NOMO-1 (cell line): ENCODE results near the gene C21orf91.
A peak's percentile ranks its signal among the peaks of the same experiment; 100 is the strongest.

Experiments
- DNase-seq, 2 experiments: peaks; one replicate each; lab custom pipeline; 2025; ENCODE audit not compliant: unreplicated experiment in 2 of 2; lab: John Stamatoyannopoulos, UW

The C21orf91 gene

DNA sequence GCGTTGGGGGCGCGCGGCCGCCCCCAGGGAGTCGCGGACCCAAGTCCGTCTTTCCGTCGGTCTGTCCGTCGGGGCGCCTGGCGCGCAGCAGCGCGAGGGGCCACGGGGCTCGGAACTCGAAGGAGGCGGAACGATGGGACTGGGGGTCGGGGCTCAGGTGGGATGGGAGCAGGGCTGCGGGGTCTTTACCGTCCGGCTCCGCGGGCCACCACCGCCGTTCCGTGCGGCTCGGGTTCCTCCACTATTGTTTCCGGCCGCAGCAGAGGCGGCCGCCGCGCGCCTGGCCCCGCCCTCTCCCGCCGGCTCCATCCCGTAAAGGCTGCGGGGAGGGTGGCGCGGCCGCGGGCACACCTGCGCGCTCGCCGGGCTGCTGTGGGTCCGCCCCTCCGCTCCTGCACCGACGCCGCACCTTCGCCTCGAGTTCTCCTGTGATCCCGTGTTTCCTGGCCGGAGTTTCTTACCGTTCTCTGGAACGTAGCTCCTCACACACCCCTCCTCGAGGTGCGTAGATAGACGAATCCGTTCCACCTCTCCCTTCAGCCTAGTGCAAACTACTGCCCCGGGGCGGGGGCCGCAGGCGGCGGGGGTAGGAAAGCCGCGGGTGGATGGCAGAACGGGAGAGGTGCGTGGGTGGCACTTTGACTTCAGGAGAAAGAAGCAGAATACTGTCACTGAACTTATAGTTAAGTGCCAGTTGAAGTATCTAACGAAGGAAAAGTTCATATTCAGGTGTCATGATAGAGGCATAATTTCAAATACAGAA lies at the start of gene C21orf91:
C21orf91 (minus strand) TSS at position 243 of the 763 bp plus-strand sequence. CDS start 1,038 bp downstream, outside the sequence.
- DNase-seq, result peak; percentile 81 to 88

DNA sequence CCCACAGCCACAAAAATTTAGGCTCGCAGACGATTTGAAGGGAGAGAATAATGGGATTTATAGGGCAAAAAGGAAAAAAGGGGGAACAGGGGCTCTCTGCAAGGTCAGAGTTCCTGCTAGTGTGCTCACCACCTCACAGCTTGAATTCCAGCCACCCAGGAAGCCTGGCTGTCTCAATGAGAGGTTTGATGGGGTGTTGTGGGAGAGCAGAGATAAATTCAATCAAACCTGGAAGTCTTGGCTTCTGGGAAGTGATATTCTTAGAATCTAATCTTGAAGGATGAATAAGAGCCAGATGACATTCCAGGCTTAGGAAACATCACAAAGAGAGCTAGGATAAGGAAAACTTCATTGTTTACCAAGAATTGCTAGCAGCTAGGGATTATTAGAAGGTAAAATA lies 47.4 kb upstream of the C21orf91 start:
- no peak for DNase-seq

DNA sequence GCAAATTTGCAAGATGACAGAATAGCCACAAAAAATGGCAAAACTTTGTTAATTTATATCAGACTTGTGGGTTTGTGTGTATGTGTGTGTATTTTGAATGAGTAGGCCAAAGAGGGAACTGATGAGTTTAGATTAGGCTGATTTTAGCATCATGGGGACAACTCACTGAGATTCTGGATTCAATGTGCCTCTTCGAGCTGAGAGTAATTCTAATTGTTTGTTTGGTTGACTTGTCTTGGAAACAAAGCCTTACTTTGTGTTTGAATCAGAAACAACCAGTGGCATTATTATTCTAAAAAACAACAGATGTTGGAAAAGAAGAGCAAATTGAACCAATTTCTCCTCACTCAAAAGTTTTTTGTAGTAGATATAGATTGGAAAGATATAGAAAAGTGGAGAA lies 40.5 kb upstream of the C21orf91 start:
- no peak for DNase-seq

DNA sequence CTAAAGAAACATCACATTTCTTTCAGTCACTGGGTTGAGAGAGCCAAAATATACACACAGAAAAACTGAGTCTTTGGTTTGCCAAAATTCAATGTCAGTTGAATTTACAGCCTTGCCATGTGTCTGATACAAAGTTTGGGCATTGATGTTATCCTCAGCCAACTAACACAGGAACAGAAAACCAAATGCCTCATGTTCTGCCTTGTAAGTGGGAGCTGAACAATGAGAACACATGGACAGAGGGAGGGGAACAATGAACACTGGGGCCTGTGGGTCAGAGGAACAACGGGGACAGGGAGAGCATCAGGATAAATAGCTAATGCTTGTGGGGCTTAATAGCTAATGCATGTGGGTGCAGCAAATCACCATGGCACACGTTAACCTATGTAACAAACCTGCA lies 39.6 kb upstream of the C21orf91 start:
- no peak for DNase-seq

DNA sequence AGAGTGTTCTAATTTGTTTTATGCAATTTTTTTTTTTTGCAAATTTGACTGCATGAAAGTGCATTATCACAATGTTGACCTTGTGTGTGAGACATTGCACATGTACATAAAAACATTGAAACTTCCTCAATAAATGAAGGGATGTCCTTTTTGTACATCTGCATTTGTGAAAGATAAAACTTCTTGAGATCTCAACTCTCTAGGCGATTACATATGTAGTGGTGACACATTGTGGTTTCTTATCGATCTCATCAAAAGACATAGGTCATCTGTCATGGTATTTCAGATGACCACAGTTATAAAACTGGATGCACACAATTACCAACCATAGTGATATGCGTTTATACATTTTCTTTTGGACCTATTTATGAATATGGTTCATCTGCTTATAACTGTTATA lies 35.6 kb upstream of the C21orf91 start:
- DNase-seq, result no peak

DNA sequence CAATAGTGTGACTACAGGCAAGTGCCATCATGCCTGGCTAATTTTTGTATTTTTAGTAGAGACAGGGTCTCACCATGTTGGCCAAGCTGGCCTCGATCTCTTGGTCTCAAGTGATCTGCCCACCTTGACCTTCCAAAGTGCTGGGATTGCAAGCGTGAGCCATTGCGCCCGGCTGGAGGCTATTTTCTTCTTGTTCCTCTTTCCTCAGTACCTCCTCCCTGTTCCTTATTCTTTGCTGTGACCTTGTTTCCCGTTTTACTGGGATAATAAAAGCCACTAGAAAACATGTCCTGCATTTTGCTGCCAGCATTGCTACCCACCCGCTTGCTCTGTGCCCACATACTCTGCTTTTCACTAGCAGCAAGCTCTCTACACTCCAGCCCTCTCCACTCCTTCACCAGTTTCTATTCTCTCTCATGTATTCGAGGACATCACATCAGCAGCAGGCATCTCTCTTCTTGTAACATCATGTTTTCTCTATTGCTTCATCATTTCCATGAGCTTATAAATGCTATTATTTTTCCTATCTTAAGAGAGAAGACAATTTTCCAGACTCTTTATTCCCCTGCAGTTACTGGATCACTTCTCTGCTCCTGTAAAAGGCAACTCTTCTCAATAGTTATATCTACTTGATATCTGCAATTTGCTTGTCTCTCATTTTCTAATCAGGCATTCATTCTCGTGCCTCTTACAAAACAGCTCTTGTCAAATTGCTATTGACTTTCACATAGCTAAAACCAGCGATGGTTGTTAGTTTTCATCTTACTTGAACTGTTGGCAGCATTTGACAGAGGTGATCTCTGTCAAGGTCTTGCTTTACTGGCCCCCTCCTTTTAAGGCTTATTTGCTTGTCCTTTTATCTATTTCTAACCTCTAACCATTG lies 34.5 kb upstream of the C21orf91 start:
- DNase-seq, result peak in 1 of 2 experiments; percentile 22

DNA sequence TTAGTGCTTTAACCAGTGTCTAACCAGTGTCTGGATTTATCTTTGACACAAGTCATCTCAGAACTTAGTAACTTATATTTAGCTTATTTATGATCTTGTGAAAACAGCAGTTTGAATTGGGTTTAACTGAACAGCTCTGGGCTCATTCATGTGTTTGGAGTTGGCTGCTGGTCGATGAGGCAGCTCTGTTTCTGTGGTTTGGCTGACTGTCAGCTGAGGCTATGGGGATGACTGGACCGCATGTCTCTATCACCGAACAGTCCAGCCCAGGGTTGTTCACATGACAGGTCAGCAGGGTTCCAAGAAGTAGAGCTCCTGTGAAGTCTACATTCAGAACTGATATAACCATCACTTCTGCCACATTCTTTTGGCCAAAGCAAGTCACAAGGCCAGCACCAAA lies 29.1 kb upstream of the C21orf91 start:
- DNase-seq, result no peak

DNA sequence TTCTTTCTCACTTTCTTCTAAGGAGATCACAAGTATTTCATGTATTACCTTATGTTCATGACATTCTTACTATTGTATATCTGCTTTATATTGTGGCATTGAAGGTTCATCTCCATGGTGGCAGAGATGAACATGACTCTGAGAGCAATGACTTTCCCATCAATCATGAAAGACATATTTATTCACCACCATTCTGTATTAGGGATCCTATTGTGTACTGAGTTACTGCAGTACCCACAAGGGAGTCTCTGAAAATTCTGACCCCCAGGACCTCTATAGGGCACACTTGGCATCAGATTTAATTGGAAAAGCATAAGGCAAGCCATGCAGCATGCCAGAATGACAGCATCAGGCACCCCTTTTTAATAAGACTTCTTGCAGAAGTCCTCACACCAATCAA lies 21.9 kb upstream of the C21orf91 start:
- DNase-seq, result no peak

DNA sequence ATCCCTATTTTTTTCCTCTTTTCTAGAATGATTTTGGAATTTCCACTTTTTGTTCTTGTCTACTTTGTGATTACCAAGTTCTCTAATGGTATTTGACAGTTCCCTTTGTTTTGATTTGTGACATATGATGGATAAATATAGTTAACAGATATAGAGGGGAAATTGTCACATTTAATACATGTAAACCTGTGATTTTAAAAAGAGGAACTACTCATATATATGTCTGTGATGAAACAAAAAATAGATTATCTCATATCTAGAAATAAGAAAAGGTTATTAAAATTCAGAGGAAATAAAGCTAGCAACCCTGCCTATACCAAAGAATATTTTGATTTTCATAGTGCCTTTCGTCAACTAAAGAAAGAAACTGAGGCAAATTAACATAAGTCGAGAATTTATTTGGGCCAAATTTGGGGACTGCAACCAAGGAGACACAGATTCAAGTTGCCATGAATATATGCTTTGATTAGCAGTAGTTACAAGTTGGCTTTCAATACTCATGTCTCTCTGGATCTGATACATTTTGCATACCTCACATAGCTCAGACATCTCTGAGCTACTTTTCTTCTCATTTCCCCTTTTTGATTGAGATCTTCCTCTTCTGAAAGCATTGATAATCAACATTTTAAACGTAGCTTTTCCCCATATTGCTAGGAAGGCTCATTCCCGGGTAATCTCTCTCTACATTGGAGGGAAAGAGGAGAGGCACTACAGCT lies 15.6 kb upstream of the C21orf91 start:
- DNase-seq, result peak in 1 of 2 experiments; percentile 46

DNA sequence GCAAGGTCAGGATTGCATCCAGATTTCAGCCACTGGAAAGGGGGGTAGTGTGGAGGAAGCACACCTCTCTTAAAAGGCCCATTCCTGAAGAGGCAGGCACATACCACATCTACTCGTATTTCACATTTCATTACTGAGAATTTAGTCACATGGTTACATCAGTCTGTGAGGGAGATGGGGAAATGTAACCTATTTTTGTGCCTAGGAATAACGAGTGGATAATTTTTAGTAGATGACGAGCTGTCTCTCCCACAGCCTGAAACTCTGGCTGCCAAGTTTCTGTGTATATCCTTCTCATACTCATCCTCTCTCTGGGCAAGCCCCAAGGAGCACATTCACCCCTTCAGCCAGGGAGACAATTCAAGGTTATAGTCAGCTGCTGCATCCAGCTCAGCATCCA lies 10.3 kb upstream of the C21orf91 start:
- no peak for DNase-seq

DNA sequence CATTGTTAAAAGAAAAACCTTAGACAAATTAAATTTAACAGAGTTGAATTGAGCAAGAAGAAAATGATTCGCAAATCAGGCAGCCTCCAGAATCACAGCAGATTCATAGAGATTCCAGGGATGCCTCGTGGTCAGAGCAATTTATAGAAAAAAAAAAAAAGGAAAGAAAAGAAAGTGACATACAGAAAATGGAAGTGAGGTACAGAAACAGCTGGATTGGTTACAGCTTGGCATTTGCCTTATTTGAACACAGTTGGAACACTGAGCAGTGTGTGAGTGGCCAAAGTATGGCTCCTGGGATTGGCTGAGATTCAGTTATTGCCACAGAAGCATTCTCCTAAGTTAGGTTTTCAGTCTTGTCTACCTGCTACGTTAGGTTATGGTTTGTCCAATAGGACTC lies 9.1 kb upstream of the C21orf91 start:
- no peak for DNase-seq

DNA sequence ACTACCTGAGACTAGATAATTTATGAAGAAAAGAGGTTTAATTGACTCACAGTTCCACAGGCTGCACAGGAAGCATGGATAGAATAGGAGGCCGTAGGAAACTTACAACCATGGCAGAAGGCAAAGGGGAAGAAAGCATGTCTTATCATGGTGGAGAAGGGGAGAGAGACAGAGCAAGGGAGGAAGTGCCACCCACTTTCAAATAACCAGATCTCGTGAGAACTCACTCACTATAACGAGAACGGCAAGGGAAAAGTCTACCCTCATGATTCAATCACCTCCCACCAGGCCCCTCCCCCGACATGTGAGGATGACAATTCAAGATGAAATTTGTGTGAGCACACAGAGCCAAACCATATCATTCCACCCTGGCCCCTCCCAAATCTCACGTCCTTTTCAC lies 4.7 kb upstream of the C21orf91 start:
- no peak for DNase-seq

DNA sequence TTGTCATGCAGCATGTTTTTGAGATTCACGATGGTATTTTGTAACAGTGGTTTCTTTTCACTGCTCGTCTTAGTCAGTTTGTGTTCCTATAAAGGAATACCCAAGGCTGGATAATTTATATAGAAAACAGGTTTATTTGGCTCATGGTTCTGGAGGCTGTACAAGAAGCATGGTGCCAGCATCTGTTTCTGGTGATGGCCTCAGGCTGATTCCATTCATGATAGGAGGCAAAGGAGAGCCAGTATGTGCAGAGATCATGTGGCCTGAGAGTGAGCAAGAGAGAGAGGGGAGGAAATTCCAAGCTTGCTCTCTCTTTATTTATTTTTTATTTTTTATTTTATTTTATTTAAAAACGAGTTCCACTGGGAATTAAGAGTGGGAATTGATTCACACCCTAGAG lies 2.0 kb upstream of the C21orf91 start:
- no peak for DNase-seq

DNA sequence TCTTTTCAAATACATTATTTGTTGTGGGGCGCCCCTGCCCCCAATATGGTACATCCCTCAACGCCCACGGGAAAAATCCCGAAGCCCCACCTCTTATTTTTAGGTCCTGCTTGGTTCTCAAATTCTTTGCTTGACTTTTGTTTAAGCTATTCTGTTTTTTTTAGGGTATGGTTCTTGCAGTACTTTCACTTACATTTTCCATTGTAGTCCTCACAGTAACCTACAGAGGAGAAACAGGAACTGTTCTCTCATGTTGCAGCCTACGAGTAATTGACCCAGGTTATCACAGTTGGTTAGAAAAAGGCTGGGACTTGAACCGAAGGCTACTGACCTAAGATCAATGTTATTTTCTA lies 697 bp upstream of the C21orf91 start:
- DNase-seq, result peak; percentile 66 to 83

DNA sequence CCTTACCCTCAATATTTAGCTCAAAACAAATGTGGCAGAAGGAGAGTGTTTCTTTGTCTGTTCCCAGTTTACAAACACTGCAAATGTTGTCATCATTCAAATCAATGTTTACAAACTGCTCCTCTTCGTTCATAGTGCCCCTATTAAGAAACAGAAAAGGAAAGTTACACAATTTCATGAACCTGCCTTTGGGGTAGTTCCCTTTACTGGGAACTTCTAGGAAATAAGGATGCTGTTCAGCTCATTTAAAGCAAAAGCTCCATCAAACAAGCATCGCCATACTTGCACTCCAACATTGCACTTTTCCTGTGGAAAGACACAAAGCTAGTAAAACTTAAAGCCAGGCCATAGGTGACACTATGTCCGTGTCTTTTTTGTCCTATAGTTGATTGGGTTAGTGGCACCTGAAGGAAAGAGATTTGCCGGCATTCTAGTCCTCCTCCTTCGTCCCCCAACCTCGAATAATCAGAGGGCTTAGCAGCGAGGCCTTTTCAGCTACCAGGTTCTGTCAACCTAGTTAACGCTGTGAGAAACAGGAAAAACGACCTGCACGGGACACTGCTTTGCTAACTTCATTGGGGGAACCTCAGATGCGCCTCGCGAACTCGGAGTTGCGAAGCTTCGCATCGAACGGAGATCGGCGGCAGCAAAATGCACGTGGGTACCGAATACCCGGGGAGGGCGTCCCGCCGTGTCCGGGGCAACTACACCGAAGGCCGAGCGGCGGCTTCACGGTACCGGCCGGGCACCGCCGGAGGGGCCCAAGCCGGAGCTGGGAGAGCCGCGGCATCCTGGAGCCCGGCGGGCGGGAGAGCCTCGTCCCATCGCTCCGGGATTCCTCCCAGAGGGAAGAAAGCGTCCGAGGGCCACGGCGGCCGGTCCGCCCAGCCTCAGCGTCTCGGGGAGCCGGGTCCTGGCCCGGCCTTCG lies 706 bp downstream of the C21orf91 start:
- DNase-seq, result peak; percentile 16 to 43

DNA sequence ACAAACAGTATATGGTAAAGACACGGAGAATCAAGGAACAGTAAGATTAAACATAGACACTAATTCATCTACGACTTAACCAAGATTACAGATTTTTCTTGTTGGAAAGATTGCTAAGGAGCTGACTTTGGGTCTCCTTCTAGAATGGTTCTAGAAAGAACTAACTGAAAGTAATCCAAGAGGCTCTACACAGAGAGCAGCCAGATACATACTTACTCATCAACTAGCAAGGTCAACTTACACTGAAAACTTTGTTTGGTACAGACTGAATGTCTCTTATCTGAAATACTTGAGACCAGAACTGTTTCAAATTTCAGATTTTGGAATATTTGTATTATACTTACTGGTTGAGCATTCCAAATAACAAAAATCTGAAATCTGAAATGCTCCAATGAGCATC lies 5.8 kb downstream of the C21orf91 start:
- DNase-seq, result no peak

DNA sequence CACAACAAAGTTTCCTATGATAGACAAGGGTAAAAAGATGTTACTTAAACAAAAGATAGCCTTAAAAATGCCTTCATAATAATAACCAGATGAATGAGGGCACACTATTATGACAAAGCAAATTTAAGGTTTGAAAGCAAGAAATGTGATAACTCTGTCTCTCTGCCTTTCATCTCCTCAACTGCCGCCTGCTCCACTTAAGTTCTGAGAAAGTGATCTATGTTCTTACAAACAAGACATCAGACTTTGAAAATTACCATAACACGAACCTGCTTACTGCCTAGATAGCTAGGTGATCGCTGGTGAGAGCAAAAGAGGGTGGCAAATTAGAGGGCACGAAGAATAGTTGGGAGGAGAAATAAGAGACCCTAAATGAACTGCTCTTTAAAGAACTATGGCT lies 13.2 kb downstream of the C21orf91 start:
- DNase-seq, result no peak

DNA sequence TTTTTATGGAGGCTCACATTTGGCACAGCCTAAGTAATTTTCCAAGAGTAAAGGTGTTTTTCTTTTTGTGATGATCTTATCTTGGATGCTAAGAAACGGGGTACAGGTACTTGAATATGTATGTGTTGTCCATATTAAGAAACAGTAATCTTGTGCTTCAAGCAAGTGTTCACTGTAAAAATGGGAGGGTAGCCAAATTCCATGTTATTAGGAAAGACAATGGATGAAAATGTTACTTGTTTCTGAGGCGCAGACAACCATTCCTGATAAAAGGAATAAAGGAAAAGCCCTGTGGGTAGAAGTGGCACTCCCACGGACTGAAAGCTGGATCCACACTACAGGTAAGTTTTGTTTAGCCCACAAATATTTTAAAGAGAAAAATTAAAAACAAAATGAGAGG lies 15.6 kb downstream of the C21orf91 start:
- DNase-seq, result no peak

DNA sequence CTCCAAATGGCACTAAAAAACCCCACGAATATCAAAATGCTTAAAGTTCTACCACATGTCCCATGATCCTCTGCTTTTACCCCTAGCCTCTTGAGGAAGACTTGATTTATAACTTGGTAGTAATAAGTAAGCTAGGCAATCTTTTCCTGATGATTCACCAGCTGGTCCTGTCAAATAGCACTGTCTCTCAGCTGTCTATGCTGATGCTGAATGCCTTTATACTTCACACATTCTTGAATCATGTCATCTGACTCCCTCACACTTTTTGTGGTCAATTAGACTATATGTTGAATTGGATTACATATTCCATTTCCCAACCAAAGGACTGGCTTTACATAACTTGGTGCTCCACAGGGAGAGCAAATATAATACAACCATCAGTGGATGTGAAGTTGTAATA lies 16.6 kb downstream of the C21orf91 start:
- DNase-seq, result no peak

DNA sequence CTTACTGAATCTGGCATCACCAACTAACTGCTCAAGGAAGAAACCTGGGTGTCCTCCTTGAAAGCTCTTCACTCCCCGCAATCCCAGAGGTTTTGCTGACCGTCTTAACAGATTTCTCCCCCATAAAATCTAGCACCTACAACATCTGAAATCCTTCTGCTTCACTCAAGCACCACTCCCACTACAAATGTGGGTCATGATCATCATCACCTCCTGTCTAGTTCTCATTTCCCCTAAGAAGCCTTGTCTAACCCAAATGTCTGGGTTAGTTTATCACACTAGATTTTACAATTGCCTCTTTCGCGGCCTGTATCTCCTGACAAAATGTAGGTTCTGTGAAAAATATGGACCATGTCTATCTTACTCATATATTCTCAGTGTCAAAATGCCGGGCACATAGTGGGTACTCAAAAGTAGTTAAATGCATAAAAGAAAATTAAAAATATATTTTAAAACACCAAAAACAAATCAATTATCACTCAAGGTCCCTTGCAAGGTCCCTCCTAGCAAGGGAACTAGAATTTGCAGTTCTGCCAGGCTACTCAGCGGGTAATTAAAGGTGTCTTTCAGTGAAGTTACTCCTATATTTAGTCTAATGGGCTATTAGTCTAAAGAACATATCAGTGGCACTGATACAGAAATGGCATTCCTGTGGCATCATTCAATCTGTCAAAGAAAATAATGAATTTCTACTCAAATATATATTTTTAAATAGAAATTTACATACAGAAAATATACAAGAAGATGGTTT lies 19.6 kb downstream of the C21orf91 start:
- no peak for DNase-seq
